ENCODE measurements around the gene TMEM147. TPM values are rescaled to one million over a fixed set of nuclear protein-coding genes. Genes with fewer than 3 reads are reported as not detected.
A peak's percentile ranks its signal among the peaks of the same experiment; 100 is the strongest.

Gene TMEM147
- total RNA-seq, 2 donors from 2014 or later = 59.4 to 67.9 TPM

GRCh38 chr19:35508129-35508528, 37.3 kb upstream of the TMEM147 start:
- DNase-seq = no peak
- WGBS, 2 donors = 72 to 88% methylated on average over 3 of the region's 3 CpGs
- Histone ChIP-seq H3K27me3 (no peaks in the 10 kb centered on the region), H3K4me1 (peaks cover 19% of the 10 kb centered on the region), H3K9me3 (no peaks in the 10 kb centered on the region), H3K27ac (no peak overlapping the region), H3K4me3 (no peak overlapping the region), H3K36me3 (replicated peaks in 1 of 2; ENCODE audit: insufficient read depth in 1 of 2, low read depth in 2 of 2) (peaks cover 0 to 3% of the 10 kb centered on the region in 2 donors)
- intact Hi-C loops (cut with DNase I) = no loop called here
- no peak for ATAC-seq
- TF ChIP-seq POLR2A (IDR thresholded peaks at IDR 0.05) (no peak), CTCF (IDR thresholded peaks at IDR 0.05) (no peak)

GRCh38 chr19:35509018-35509652, 36.3 kb upstream of the TMEM147 start:
- peak overlapping the region; percentile 18 to 46 for H3K4me3 ChIP-seq
- TF ChIP-seq POLR2A (IDR thresholded peaks at IDR 0.05) (peak; percentile 21 to 76 (median 73)), CTCF (IDR thresholded peaks at IDR 0.05) (peak in 1 of 7 experiments; percentile 16)
- DNase-seq (peak; percentile 76 to 89 (median 88)), ATAC-seq (peak; percentile 80)
- peak overlapping the region; percentile 74 to 92 (median 90) for H3K27ac ChIP-seq
- peaks cover 0 to 3% of the 10 kb centered on the region in 2 donors for H3K36me3 ChIP-seq (replicated peaks in 1 of 2; ENCODE audit: insufficient read depth in 1 of 2, low read depth in 2 of 2)
- peaks cover 19% of the 10 kb centered on the region for H3K4me1 ChIP-seq
- 13 to 14% methylated on average over 12 of the region's 12 CpGs for WGBS, 2 donors
- intact Hi-C loops (cut with DNase I) = no loop called here
- no peaks in the 10 kb centered on the region for H3K27me3 ChIP-seq
- H3K9me3 ChIP-seq = no peaks in the 10 kb centered on the region

GRCh38 chr19:35509861-35510625, 35.4 kb upstream of the TMEM147 start:
- peak; percentile 96 to 98 (median 97) for TF ChIP-seq CTCF (IDR thresholded peaks at IDR 0.05)
- TF ChIP-seq POLR2A (IDR thresholded peaks at IDR 0.05) = peak; percentile 63 to 92 (median 91)
- DNase-seq = peak; percentile 90 to 94 (median 92)
- Histone ChIP-seq H3K36me3 (replicated peaks in 1 of 2; ENCODE audit: insufficient read depth in 1 of 2, low read depth in 2 of 2) (peaks cover 0 to 3% of the 10 kb centered on the region in 2 donors), H3K27me3 (no peaks in the 10 kb centered on the region), H3K4me1 (peaks cover 19% of the 10 kb centered on the region), H3K9me3 (no peaks in the 10 kb centered on the region), H3K4me3 (peak overlapping the region; percentile 18 to 46), H3K27ac (peak overlapping the region; percentile 74 to 92 (median 90))
- ATAC-seq = peak; percentile 89
- 0% methylated on average over 23 to 39 of the region's 39 CpGs for WGBS, 2 donors
- intact Hi-C loops (cut with DNase I) = no loop called here

GRCh38 chr19:35510626-35510964, 34.8 kb upstream of the TMEM147 start:
- intact Hi-C loops (cut with DNase I) = no loop called here
- H3K4me3 ChIP-seq = no peak overlapping the region
- WGBS, 2 donors = 0 to 16% methylated on average over 4 to 14 of the region's 15 CpGs
- H3K27me3 ChIP-seq = no peaks in the 10 kb centered on the region
- peaks cover 19% of the 10 kb centered on the region for H3K4me1 ChIP-seq
- no peaks in the 10 kb centered on the region for H3K36me3 ChIP-seq (replicated peaks in 1 of 2; ENCODE audit: insufficient read depth in 1 of 2, low read depth in 2 of 2)
- peak overlapping the region; percentile 74 to 92 (median 90) for H3K27ac ChIP-seq
- H3K9me3 ChIP-seq = no peaks in the 10 kb centered on the region
- ATAC-seq (peak; percentile 7), DNase-seq (no peak)
- no peak for TF ChIP-seq POLR2A (IDR thresholded peaks at IDR 0.05)
- TF ChIP-seq CTCF (IDR thresholded peaks at IDR 0.05) = no peak
